Stomach smooth muscle (tissue), 2 donors: Measurements from ENCODE around the gene CISH.

Source experiments
- H3K27ac ChIP-seq: one replicate; pipeline ENCODE4 v1.7.0; 2013; ENCODE audit warnings: mild to moderate bottlenecking, low read length, inconsistent platforms
- H3K27me3 ChIP-seq, 2 donors: one replicate each; pipeline ENCODE4 v1.7.0; 2013; ENCODE audit warnings: low read length in 2 of 2; ENCODE audit not compliant: insufficient read depth in 2 of 2, control insufficient read depth in 1 of 2
- H3K36me3 ChIP-seq, 2 donors: one replicate each; pipeline ENCODE4 v1.7.0; 2013; ENCODE audit warnings: low read length in 2 of 2; ENCODE audit not compliant: control insufficient read depth in 2 of 2, insufficient read depth in 2 of 2
- H3K4me1 ChIP-seq: one replicate; pipeline ENCODE4 v1.7.0; 2013; ENCODE audit warnings: low read length; ENCODE audit not compliant: control insufficient read depth, insufficient read depth
- H3K4me3 ChIP-seq, 2 donors: one replicate each; pipeline ENCODE4 v1.7.0; 2013; ENCODE audit warnings: low read length in 2 of 2
- H3K9ac ChIP-seq, 2 donors: one replicate each; pipeline ENCODE4 v1.7.0; 2013; ENCODE audit warnings: low read length in 2 of 2, mild to moderate bottlenecking in 1 of 2
- H3K9me3 ChIP-seq, 2 donors: one replicate each; pipeline ENCODE4 v1.7.0; 2013; ENCODE audit warnings: low read length in 2 of 2; ENCODE audit not compliant: control insufficient read depth in 2 of 2
- donor health status: healthy.
- donor health status: Pancreatic carcinoma.

CISH gene

GRCh38 chr3:50582083-50582482, 29.5 kb downstream of the CISH start:
- H3K4me1 ChIP-seq, result peaks cover 3% of the 10 kb centered on the region
- no peak overlapping the region for H3K4me3 ChIP-seq
- no peak overlapping the region for H3K27ac ChIP-seq

GRCh38 chr3:50581459-50581842, 30.1 kb downstream of the CISH start:
- Histone ChIP-seq H3K9me3 (no peaks in the 10 kb centered on the region), H3K4me1 (peaks cover 3% of the 10 kb centered on the region), H3K36me3 (peaks cover 19 to 32% of the 10 kb centered on the region in 2 donors), H3K4me3 (no peak overlapping the region), H3K27me3 (no peaks in the 10 kb centered on the region), H3K9ac (no peak overlapping the region), H3K27ac (no peak overlapping the region)

More at GRCh38 chr3:50582083-50582482, 29.5 kb downstream of the CISH start:
- Histone ChIP-seq H3K9ac (no peak overlapping the region), H3K27me3 (no peaks in the 10 kb centered on the region), H3K36me3 (peaks cover 19 to 32% of the 10 kb centered on the region in 2 donors), H3K9me3 (no peaks in the 10 kb centered on the region)

- H3K9me3 ChIP-seq, result no peaks in the 10 kb centered on the region
- H3K27me3 ChIP-seq, result no peaks in the 10 kb centered on the region
- no peak overlapping the region for H3K27ac ChIP-seq
- H3K9ac ChIP-seq, result no peak overlapping the region
- H3K4me3 ChIP-seq, result no peak overlapping the region
- peaks cover 19 to 36% of the 10 kb centered on the region in 2 donors for H3K36me3 ChIP-seq
- H3K4me1 ChIP-seq, result peaks cover 3% of the 10 kb centered on the region
These were observed 30.7 kb downstream of the CISH start for GRCh38 chr3:50580683-50581458.

- Histone ChIP-seq H3K36me3 (peaks cover 19 to 42% of the 10 kb centered on the region in 2 donors), H3K4me1 (peaks cover 6% of the 10 kb centered on the region), H3K27ac (no peak overlapping the region), H3K4me3 (no peak overlapping the region), H3K9ac (no peak overlapping the region), H3K9me3 (no peaks in the 10 kb centered on the region), H3K27me3 (no peaks in the 10 kb centered on the region)
These were observed 34.2 kb downstream of the CISH start for GRCh38 chr3:50577348-50577747.

GRCh38 chr3:50575372-50575771, 36.2 kb downstream of the CISH start:
- peaks cover 14 to 39% of the 10 kb centered on the region in 2 donors for H3K36me3 ChIP-seq
- H3K9ac ChIP-seq, result no peak overlapping the region
- peaks cover 22% of the 10 kb centered on the region for H3K4me1 ChIP-seq
- H3K27ac ChIP-seq, result no peak overlapping the region
- H3K4me3 ChIP-seq, result no peak overlapping the region
- no peaks in the 10 kb centered on the region for H3K27me3 ChIP-seq
- H3K9me3 ChIP-seq, result no peaks in the 10 kb centered on the region

- Histone ChIP-seq H3K27ac (no peak overlapping the region), H3K4me3 (no peak overlapping the region), H3K9me3 (no peaks in the 10 kb centered on the region), H3K4me1 (peaks cover 28% of the 10 kb centered on the region), H3K27me3 (no peaks in the 10 kb centered on the region), H3K36me3 (peaks cover 11 to 34% of the 10 kb centered on the region in 2 donors), H3K9ac (peak overlapping the region in 1 of 2 donors; percentile 47)
These were observed 37.1 kb downstream of the CISH start for GRCh38 chr3:50574444-50574831.

GRCh38 chr3:50573566-50574443, 37.8 kb downstream of the CISH start:
- no peak overlapping the region for H3K4me3 ChIP-seq
- peaks cover 8 to 28% of the 10 kb centered on the region in 2 donors for H3K36me3 ChIP-seq
- no peaks in the 10 kb centered on the region for H3K9me3 ChIP-seq
- peaks cover 30% of the 10 kb centered on the region for H3K4me1 ChIP-seq
- H3K9ac ChIP-seq, result no peak overlapping the region
- no peak overlapping the region for H3K27ac ChIP-seq
- no peaks in the 10 kb centered on the region for H3K27me3 ChIP-seq

GRCh38 chr3:50572801-50573371, 38.7 kb downstream of the CISH start:
- Histone ChIP-seq H3K36me3 (peaks cover 3 to 22% of the 10 kb centered on the region in 2 donors), H3K4me1 (peaks cover 39% of the 10 kb centered on the region), H3K9ac (no peak overlapping the region), H3K27ac (no peak overlapping the region), H3K27me3 (no peaks in the 10 kb centered on the region), H3K4me3 (no peak overlapping the region), H3K9me3 (no peaks in the 10 kb centered on the region)

- H3K36me3 ChIP-seq, result peaks cover 0 to 16% of the 10 kb centered on the region in 2 donors
- H3K4me3 ChIP-seq, result peak overlapping the region in 1 of 2 donors; percentile 35
- no peaks in the 10 kb centered on the region for H3K9me3 ChIP-seq
- H3K27me3 ChIP-seq, result no peaks in the 10 kb centered on the region
- H3K9ac ChIP-seq, result no peak overlapping the region
- peaks cover 47% of the 10 kb centered on the region for H3K4me1 ChIP-seq
- H3K27ac ChIP-seq, result no peak overlapping the region
These were observed 39.4 kb downstream of the CISH start for GRCh38 chr3:50572158-50572557.

GRCh38 chr3:50571486-50571885, 40.1 kb downstream of the CISH start:
- H3K27ac ChIP-seq, result no peak overlapping the region
- H3K27me3 ChIP-seq, result no peaks in the 10 kb centered on the region
- H3K9ac ChIP-seq, result no peak overlapping the region
- H3K9me3 ChIP-seq, result no peaks in the 10 kb centered on the region
- peaks cover 0 to 16% of the 10 kb centered on the region in 2 donors for H3K36me3 ChIP-seq
- H3K4me3 ChIP-seq, result no peak overlapping the region
- peaks cover 53% of the 10 kb centered on the region for H3K4me1 ChIP-seq
